Stimulated activated CD8-positive, alpha-beta memory T cell treated with anti-CD3 and anti-CD28 coated beads, Interleukin-7, amount 100 ng/mL, for 48 hours (primary cell): ENCODE data around the gene FRAT1.
"Not testable (repeated sequence)": the region's sequence is repeated elsewhere in the genome, so short reads cannot be mapped to it uniquely, and the experiment has no call there.

ENCODE experiments used
- DNase-seq, 2 donors: peaks; one replicate each; pipeline ENCODE4 v3.0.0-alpha.2; 2020; ENCODE audit warnings: low read depth in 1 of 2; ENCODE audit errors: extremely low read depth in 1 of 2

Gene FRAT1

DNA sequence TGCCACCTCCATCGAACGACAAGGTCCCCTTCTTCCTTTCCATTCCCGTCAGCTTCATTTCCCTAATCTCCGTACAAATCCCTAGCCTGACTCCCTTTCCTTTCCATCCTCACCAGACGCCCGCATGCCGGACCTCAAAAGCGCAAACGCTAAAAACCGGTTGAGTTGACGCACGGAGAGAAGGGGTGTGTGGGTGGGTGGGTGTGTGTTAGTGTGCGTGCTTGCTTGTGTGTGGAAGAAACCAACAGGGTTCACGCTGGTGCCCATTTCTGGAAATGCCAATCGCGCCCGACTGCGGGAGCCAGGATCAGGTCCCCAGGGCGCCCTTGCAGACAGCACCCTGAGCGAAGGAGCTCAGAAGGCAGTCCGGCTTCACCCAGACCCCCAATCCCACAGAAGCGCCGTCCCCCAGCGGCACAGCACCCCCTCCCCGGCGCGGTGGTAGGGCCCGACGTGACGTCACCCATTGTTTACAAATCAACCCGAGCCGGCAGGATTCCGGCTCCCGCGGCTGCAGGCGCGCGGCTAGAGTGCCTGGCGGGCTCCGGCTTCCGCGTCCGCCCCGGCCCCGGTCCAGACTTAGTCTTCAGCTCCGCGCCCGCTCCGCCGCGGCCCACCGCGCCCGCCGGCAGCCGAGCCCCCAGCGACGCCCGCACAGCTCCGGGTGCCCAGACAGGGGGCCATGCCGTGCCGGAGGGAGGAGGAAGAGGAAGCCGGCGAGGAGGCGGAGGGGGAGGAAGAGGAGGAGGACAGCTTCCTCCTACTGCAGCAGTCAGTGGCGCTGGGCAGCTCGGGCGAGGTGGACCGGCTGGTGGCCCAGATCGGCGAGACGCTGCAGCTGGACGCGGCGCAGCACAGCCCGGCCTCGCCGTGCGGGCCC lies at the start of gene FRAT1:
Gene FRAT1, plus strand, starts transcription at position 500 of the 880 bp plus-strand sequence. Its CDS starts 183 bp downstream, at position 683.
- peak; percentile 67 to 73 for DNase-seq

GRCh38 chr10:97270523-97271154 lies 48.4 kb upstream of the FRAT1 start:
- no peak for DNase-seq

DNA sequence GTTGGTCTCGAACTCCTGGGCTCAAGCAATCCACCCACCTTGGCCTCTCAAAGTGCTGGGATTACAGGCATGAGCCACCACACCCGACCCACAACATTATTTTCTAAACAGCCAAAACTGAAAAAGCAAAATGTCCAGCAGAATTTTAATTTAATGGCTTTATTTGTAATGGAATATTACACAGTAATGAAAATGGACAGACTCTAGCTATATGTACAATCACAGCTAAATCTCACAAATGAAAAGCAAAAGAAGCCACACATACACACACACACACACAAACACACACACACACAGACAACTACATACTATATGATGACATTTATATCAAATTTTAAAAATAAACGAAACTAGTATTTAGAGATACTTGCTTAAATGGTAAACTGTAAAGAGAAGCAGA lies 45.4 kb upstream of the FRAT1 start:
- DNase-seq: no peak

DNA sequence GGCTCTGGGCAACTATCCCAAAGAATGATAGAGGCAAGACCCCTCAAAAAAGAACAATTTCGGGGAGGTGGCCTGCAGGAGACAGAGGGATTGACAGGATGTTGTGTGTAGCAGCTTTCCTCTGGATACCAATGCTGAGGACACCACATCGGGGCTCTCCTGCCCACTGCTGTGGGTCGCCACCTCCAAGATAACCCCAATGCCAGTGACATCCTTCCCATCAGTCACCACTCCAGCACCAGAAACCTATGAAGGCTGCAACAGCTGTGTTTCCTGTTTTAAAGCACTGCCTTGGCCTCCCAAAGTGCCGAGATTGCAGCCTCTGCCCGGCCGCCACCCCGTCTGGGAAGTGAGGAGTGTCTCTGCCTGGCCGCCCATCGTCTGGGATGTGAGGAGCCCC lies 44.2 kb upstream of the FRAT1 start:
- DNase-seq: no peak

- DNase-seq: no peak
These were observed 41.5 kb upstream of the FRAT1 start for GRCh38 chr10:97277551-97277950.

GRCh38 chr10:97278491-97278989 lies 40.5 kb upstream of the FRAT1 start:
- DNase-seq: no peak

GRCh38 chr10:97279121-97279815 lies 39.8 kb upstream of the FRAT1 start:
- no peak for DNase-seq

GRCh38 chr10:97280783-97281182 lies 38.3 kb upstream of the FRAT1 start:
- DNase-seq: no peak

- not testable (repeated sequence) for DNase-seq
These were observed 29.0 kb upstream of the FRAT1 start for GRCh38 chr10:97290076-97290475.

GRCh38 chr10:97290576-97291356 lies 28.3 kb upstream of the FRAT1 start:
- DNase-seq: not testable (repeated sequence)

GRCh38 chr10:97291357-97292096 lies 27.5 kb upstream of the FRAT1 start:
- no peak for DNase-seq

DNA sequence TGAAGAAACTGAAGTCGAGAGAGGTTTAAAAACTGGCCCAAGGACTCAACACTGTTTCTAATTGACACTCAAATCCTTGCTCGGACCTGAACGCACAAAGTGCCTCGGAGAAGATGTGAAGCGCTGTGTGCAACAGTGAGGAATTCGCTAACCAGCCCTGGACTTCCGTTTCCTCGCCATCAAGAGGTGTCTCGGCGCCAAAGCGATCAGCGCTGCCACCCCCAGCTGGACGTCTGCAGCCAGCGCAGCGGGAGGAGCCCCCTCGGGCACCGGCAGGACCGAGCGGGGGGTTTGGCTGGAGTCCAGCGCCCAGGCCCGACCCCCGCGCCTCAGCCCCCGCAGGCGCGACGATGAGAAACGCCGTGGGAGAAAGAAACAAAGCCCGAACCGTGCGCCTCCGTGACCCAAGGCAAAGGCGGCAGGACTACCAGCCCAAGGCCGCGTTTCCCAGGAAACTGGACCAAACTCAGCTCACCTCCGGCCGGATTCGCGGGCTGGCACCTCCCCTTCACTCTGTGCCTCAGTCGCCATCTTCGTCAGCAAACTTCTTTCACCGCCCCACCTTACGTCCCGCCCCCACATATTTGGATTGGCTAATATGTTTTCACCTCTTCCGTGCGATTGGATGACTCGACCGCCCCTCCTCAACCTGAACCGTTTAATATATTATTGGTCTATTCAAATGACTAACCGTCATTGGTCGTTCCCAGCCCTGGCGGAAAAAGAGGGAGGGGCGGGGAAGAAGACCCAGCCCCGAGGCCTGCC lies 26.8 kb upstream of the FRAT1 start, which contains the start of gene ARHGAP19:
Gene ARHGAP19, minus strand, starts transcription at position 541 of the 765 bp plus-strand sequence. Its CDS starts 10 bp downstream, at position 531.
- peak; percentile 78 to 95 for DNase-seq

- DNase-seq: no peak
These were observed 26.2 kb upstream of the FRAT1 start for GRCh38 chr10:97292862-97293198.

- no peak for DNase-seq
These were observed 21.4 kb upstream of the FRAT1 start for GRCh38 chr10:97297556-97298222.

DNA sequence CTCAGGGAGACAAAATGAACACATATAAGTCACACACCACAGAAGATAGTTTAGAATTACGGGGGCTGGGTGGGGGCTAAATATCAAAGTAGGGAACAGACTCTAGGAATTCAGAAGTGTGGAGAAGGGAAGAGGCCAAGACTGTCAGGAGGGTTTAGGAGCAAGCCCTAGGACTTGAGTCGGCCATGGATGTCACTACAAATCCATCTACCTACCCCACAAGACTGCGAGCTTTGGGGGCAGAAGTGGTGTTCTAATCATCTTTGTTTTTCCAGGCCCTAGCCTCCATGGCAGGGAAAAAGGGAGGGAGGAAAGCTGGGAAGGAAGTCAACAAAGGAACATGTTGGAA lies 20.9 kb upstream of the FRAT1 start:
- no peak for DNase-seq

GRCh38 chr10:97300980-97301379 lies 18.1 kb upstream of the FRAT1 start:
- DNase-seq: no peak

- DNase-seq: no peak
These were observed 16.8 kb upstream of the FRAT1 start for GRCh38 chr10:97302088-97302791.

DNA sequence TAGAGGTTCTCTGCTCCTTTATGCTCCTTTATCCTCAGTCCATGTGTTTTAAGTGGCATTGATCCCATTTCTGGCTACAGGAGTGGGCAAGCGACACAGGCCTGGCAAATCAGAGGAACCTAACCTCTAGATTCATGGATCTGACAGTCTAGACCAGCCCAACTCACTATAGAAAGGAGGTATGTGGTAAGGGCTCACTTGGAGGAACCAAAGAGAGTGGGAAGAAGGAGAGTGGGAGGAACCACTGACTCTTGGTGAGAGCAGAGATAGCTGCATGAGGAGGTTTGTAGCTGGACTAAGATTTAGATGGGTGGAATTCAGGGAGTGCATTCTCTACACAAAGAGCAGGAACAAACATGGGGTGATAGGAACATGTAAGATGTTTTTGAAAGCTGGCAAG lies 11.6 kb upstream of the FRAT1 start:
- no peak for DNase-seq
